HG03432 (cell line): ENCODE results near the gene TMEM168.
"Not testable (repeated sequence)": the region's sequence is repeated elsewhere in the genome, so short reads cannot be mapped to it uniquely, and the experiment has no call there.

Source experiments
- ATAC-seq: cut with Tn5 transposase; IDR thresholded peaks from one replicate; pipeline ENCODE4 v1.9.1; 2021; ENCODE audit warnings: mild to moderate bottlenecking, moderate library complexity; ENCODE audit not compliant: unreplicated experiment

The TMEM168 gene, protein sequence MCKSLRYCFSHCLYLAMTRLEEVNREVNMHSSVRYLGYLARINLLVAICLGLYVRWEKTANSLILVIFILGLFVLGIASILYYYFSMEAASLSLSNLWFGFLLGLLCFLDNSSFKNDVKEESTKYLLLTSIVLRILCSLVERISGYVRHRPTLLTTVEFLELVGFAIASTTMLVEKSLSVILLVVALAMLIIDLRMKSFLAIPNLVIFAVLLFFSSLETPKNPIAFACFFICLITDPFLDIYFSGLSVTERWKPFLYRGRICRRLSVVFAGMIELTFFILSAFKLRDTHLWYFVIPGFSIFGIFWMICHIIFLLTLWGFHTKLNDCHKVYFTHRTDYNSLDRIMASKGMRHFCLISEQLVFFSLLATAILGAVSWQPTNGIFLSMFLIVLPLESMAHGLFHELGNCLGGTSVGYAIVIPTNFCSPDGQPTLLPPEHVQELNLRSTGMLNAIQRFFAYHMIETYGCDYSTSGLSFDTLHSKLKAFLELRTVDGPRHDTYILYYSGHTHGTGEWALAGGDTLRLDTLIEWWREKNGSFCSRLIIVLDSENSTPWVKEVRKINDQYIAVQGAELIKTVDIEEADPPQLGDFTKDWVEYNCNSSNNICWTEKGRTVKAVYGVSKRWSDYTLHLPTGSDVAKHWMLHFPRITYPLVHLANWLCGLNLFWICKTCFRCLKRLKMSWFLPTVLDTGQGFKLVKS

DNA sequence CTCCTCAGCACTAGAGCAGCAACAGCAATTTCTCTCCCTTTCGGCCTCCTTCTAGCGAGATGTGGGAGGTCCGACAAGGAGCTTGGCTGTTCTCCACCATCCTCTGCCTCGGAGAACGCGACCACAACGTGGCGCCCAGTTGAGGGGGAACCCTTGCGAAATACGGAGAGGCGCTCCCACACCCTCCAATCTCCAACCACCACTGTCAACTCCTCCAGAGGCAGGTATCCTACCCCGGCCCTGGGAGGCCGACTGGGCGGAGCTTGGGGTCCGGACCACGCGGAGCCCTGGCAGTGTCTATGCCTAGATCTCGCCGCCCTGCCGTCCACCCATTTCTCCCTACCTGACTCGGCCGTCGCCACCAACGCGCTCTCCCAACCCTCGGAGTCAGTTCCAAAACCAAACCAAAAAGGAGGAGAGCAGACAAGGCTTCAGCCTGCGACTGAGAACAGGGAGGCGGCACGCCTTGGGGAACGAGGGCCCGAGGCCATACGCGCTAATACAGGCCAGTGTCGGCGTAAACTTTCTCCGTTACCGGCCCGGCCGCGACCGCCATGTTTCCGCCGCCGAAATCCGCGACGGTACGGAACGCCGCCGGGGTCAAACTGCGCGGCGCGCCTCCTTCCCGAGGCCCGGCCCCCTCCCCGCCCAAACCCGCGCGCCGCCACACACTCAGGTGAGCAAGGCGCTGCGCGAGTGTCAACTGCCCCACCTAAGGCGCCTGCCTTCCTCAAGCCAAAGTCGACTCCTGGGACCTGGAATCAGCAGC, at the start of gene TMEM168:
TSS of gene TMEM168 (minus strand) at position 577 of the 769 bp plus-strand sequence. CDS start 5,568 bp downstream, outside the sequence.
- peak; percentile 89 for ATAC-seq

DNA sequence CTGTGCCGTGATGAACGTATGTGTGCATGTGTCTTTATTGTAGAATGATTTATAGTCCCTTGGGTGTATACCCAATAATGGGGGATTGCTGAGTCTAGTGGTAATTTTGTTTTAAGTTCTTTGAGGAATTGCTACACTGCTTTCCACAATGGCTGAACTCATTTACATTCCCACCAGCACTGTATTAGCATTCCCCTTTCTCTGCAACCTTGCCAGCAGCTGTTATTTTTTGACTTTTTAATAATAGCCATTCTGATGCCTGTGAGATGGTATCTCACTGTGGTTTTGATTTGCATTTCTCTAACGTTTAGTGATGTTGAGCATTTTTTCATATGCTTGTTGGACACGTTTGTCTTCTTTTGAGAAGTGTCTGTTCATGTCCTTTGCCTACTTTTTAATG, 45.7 kb upstream of the TMEM168 start:
- not testable (repeated sequence) for ATAC-seq

DNA sequence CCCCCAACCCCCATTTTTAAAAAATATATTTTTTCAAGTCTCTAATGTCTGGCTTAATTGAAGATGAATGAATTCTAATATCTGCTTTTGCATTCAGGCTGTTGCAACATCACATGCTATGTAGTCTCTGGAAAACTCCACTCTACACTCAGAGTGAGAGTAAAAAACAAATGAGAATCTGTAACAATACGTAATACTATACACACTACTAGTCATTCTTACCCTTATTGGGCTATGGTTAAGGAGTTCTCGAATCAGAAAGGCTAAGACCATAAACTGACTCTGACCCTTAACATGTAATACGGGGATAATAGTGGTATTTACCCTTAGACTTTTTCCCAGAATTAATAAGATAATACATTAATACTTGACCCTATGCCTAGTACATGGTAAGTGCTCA, 42.9 kb upstream of the TMEM168 start:
- peak; percentile 58 for ATAC-seq

DNA sequence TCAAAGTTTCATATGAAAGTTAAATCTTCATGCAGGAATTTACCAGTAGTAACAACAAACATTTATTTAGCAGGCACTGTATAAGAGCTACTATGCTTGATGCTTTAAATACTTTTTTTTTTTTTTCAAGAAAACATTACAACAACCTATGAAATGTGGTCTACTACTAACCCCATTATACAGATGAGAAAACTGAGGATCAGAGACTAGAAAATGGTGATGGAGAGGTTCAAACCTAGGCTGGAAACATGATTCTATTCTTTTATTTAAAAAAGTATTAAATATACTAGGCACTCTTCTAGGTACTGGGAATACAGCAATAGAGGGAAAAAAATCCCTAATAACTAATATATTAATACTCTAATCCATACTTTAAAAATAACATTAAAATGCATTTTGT, 40.6 kb upstream of the TMEM168 start:
- ATAC-seq: no peak

DNA sequence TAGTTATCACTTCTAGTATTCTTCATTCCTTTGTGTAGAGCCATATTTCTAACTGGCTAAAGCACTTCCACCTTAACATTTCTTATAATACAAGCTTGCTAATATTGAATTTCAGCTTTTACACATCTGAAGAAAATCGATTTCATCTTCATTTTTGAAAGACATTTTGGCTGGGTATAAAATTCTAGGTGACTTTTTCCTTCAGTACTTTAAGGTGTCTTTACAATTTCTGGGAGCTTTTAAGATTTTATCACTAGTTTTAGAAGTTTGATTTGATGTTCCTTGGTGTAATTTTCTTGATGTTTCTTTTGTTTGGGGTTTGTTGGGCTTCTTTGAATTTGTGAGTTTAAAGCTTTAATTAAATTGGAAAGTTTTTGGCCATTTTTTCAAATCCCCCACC, 38.5 kb upstream of the TMEM168 start:
- ATAC-seq: no peak

DNA sequence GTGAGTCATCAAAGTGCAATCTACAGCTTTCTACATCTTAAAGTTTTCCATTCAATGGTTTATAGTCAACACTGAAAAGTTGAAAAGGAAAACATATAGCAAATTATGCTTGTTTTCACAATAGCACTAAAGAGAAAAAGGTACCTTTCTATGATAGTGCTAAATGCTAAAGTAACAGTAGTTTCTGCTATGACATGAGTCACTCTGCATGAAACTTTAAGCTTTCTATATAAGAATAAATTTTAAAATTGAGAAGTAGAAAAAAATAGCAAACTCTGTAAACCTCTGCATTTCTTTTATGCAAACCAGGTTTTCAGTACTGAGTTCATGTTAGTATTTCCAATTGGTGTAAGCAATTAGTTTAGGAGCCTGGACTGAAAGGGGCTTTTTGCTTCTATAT, 31.2 kb upstream of the TMEM168 start:
- ATAC-seq: no peak

DNA sequence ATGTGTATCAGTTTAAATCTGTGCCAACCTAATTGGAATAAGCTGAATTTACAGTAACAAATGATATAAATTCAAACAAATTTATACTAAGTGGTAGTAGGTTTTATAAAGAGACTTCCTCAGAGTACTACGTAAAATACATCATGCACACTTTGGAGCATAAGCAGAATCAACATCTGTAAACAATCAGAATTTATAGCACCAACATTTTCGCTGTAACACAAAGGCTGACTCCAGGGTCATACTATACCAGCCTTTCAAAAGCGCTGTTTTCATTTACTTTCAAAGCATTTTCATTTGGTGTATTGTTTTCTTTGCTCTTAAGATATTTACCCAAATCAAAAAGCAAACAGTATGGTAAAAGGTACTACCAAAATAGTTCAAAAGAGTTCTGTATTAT, 29.3 kb upstream of the TMEM168 start:
- ATAC-seq: no peak

DNA sequence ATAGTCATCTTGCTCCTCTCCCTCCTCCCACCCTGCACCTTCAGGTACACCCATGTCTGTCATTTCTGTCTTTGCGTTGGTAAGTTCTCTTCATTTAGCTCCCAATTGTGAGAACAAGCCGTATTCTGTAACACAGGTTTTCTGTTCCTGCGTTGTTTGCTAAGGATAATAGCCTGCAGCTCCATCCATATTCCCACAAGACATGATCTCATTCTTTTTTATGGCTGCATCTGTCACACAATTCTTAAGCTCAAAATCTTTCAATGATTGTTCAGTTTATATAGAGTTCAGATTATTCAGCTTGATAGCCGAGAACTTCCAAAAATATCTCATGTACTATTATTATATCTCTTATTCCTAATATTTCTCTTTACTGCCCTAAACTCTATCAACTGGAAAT, 16.0 kb upstream of the TMEM168 start:
- no peak for ATAC-seq

DNA sequence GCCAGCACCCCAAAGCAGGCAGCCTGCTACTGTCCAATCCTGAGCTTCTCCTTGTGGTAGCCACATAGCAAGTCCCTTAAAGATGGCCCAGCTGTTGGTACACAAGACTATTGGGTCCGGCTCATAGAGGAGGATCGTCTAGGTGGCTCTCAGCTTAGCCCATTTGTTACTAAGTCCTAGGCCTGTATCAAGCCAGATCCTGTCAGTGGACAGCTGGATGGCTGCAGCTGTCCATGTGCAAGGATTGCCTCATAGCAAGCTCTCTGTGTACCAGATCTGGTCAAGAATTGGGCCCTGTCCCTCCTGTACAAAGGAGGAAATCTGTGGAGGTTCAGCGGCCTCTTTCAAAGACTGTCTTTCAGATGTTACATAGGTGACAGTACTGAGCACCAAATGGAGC, 12.2 kb upstream of the TMEM168 start:
- no peak for ATAC-seq

DNA sequence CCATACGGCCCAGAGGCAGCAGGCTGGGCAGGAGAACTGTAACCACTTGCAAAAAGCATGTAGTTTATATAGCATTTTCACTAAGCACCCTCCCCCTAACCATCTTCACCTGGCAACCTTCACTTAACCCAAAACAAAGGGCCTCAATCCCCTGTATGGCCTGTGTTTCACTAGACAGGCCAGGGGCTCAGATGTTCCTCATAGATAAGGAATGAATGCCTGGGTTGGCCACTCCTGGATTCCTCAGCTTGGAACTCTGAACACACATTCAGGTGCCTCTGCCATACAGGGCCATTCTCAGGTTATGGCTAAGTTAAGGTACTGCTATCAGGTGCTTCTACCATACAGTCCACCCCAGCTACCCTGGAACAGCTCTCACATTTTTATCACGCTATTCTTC, 10.3 kb upstream of the TMEM168 start:
- ATAC-seq: no peak

DNA sequence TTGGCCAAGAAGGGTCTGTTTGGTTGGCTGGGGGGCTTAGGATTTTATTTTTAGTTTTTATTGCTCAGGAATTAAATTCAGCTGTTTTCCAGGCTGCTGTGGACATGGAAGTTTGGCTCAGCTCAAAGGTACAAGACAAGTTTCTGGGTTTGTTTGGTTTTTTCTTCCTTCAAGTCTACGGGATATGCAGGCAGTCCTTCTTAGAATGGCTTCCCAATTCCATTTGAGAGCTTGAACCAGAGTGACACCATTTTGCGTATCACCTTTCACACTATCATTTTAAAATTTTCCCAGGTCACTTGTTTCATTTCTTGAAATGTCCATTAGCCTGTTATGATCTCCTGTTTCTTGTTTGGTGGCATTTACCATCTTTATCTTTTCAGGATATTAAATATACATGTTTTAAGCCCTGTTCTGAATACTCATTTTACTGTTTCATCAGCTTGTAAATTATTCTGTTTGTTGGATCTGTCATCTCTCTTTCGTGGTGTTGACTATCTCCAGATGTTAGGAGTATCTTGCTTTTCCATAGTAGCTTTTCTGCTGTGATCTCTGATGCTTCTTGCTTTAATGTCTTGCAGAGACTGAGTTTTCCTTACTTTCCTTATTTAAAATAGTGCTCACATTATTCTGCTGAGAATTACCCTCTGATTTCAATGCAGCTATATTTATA, 9.4 kb upstream of the TMEM168 start:
- ATAC-seq: no peak

DNA sequence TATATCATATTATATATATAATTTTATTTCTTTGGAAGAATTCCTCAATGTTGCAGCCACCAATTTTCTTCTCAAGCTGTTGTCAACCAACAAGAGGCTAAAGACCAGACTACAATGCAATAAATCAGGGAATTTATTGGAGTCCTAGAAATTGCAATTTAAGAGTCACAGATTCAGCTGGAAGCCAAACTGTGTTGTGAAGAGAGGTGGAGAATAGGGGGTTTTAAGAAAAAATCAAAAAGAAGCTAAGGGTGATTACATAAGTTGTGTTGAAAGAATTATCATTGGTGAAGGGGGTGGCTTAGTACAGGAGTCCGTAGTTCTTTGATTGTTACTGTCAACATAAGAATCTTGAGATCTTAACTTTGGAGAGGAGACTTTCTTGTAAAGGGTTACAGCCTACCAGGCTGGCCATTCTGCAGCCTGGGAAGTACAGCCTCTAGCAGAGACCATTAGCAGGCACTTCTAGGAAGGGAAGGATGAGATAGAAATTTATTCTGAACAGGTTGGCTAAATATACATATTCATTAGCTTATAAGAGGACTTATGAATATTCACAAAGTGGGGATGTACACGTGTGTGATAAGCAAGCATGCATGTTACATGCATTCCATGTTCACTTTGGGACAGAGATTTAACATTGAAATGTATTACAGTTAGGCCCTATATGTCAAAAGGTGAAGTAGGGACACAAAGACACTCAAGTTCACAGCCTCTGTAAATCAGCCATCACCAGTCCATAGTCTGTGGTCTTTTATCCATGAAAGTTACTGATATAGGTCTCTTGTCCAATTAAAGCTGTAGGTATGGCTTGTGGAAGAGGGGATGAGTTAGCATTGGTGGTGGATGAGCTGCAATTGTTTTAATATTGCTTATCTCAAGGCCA, 8.3 kb upstream of the TMEM168 start:
- no peak for ATAC-seq

DNA sequence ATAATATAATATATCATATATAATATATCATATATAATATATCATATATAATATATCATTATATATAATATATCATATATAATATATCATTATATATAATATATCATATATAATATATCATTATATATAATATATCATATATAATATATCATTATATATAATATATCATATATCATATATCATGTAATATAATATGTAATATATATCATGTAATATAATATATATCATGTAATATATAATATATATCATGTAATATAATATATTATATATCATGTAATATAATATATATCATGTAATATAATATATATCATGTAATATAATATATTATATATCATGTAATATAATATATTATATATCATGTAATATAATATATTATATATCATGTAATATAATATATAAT, 6.4 kb upstream of the TMEM168 start:
- ATAC-seq: not testable (repeated sequence)

DNA sequence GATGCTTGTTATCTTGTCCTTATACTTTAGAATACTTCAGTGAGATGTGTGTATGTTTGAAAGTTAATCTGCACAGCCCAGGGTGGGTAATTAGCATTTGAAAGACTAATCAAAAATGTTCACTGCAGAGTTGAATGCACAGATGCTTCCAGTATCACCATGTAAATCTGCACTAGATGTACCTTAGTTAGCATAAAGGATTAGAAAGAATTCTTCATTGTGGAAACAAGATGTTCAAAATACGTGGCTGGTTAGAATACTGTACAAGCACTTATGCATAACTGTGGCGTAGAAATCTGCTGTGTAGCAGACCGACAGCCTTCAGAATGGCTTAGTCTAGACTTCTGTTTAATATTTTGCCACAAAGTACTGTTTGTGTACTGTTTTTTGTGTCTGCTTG, 2.2 kb upstream of the TMEM168 start:
- ATAC-seq: no peak

DNA sequence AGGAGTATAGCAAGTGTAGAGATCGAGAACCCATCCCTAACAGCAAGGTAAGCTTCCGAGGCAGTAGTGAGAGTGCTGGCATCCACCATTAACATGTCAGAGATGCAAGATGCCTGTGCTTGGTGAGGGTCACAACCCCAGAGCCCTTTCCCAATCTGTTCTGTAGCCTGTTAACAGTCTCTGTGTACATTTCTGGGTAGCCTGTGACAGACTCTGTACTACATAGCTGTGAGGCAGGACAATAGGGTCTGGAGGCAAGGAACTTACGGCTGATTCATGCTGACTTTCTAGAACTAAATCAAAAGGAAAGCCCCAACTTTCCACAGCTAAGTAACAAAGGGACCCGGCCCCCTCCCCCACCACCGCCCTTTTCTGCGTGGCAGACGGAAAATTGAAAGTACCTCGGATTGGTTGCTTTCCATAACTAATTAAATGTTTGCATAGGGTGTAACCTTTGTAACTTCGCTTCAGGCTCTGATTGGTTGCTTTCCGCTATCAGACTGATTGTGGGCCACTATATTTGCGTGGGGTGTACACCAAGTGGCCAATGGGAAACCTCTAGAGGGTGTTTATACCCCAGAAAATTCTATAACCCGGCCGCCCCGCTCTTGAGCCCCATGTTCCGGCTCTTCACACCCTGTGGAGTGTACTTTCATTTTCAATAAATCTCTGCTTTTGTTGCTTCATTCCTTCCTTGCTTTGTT, 1.4 kb upstream of the TMEM168 start:
- no peak for ATAC-seq

DNA sequence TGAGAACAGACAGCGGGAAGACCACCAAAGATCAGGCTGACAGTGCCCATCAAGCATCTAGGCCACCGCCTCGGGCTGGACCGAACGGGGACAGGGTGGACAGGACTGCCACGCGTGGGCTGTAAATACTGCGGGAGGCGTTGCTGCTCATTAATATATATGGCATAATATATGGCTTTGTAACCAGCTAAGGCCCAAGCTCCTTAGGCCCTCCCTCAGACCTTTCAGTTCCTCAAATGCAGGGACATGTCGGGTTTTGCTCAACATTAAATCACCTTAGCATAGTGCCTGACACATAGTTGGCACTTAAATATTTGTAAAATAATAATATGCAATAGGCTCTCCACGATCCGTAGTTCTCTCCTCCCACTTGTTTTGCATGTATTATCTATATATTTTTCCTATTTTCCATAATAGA, 402 bp upstream of the TMEM168 start:
- peak; percentile 67 for ATAC-seq

DNA sequence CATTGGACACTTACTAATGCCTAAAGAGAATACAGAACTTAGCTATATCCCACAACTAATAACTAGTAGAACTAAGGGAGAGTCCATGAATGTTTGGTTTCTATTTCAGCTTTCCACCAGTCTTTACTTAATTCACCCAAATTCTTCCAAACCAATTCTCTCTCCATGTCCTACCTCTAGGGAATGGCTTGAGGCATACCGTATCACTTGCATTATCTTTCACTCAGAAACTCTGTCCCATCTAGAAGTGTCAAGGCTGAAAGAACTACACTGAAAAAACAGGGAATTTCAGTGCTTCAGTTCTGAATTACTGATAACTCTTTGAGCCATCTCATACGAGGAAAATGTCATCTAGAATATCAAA, 758 bp downstream of the TMEM168 start:
- ATAC-seq: no peak

DNA sequence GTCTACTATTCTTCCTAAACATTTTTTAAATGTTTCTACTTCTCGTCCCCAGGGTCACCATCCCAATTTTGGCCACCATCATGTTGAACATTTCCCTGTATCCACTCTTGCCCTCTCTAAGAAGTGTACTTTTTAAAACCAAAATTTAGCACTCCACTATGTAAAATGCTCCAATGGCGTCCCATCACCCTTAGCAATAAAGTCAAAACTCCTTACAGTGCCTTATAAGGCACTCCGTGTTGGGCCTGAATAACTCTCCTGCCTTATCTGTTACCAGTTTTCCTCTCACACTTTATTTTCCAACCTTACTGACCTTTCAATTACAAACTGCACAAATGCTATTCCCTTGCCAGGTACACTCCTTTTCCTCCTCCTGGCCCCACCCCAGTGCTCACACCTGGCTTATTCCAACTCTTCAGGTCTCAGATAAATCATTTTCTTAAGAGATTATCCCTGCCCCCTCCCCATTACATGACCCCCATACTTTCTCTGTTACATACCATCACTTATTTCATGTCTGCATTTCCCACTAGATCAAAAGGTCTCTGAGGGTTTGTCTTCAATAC, 1.3 kb downstream of the TMEM168 start:
- ATAC-seq: no peak

DNA sequence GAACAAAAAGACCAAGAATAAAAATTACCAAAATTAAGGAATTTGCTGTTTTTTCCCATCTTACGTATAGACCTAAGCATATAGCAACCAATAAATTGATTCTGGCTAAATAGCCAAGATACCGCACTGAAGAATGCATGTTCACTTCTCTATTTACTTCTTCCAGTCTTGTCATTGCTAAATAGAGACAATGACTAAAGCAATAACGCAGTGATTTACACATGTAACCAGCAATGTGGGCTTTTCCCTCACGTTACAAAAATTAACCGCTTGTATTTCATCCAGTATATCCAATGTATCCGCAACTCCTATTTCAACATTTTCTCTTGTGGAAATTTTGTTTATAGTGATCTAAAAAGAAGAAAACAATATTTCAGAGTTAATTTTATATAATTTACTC, 5.6 kb downstream of the TMEM168 start:
- no peak for ATAC-seq
